Osteocyte (in vitro differentiated cells): ENCODE measurements around the gene PLEKHG4B. TPM values are rescaled to one million over a fixed set of nuclear protein-coding genes. Genes with fewer than 3 reads are reported as not detected.
"Not testable (repeated sequence)": the region's sequence is repeated elsewhere in the genome, so short reads cannot be mapped to it uniquely, and the experiment has no call there.

Experiments
- DNase-seq: peaks from one replicate; pipeline ENCODE4 v3.0.0; 2021; ENCODE audit warnings: mixed read lengths; ENCODE audit not compliant: unreplicated experiment; ENCODE audit errors: extremely low spot score
- H3K27ac Mint-ChIP-seq: one replicate; pipeline ENCODE4 v1.8.0; 2021; ENCODE audit warnings: mild to moderate bottlenecking, mixed read lengths; ENCODE audit not compliant: unreplicated experiment
- H3K27me3 Mint-ChIP-seq: one replicate; pipeline ENCODE4 v1.8.0; 2021; ENCODE audit warnings: mixed read lengths; ENCODE audit not compliant: unreplicated experiment
- H3K36me3 Mint-ChIP-seq: one replicate; pipeline ENCODE4 v1.8.0; 2021; ENCODE audit warnings: mixed read lengths; ENCODE audit not compliant: unreplicated experiment
- H3K4me1 Mint-ChIP-seq: one replicate; pipeline ENCODE4 v1.8.0; 2021; ENCODE audit warnings: mixed read lengths; ENCODE audit not compliant: unreplicated experiment
- H3K4me3 Mint-ChIP-seq: one replicate; pipeline ENCODE4 v1.8.0; 2021; ENCODE audit warnings: mild to moderate bottlenecking, moderate library complexity, mixed read lengths; ENCODE audit not compliant: unreplicated experiment
- H3K9me3 Mint-ChIP-seq: one replicate; pipeline ENCODE4 v1.8.0; 2021; ENCODE audit warnings: mixed read lengths; ENCODE audit not compliant: unreplicated experiment
- CTCF ChIP-seq: fragments of 200-600 bp; sonication (generic); IDR thresholded peaks from 2 replicates; pipeline ENCODE4 v1.5.0; 2021; ENCODE audit warnings: antibody characterized with exemption, mild to moderate bottlenecking, moderate library complexity
- total RNA-seq: library from RNA; stranded (reverse); gene quantifications from 2 replicates; pipeline ENCODE4 v1.2.1, GENCODE V29; 2021

The PLEKHG4B gene
- total RNA-seq, 1 donor from 2014 or later, result 4.5 TPM

GRCh38 chr5:228886-229285, 136.9 kb downstream of the PLEKHG4B start:
- no peaks in the 10 kb centered on the region for H3K9me3 Mint-ChIP-seq
- TF ChIP-seq CTCF, result no peak
- H3K27me3 Mint-ChIP-seq, result no peaks in the 10 kb centered on the region
- no peak overlapping the region for H3K4me3 Mint-ChIP-seq
- H3K36me3 Mint-ChIP-seq, result peaks cover 63% of the 10 kb centered on the region
- H3K4me1 Mint-ChIP-seq, result peaks cover under 1% of the 10 kb centered on the region
- DNase-seq, result no peak
- H3K27ac Mint-ChIP-seq, result no peak overlapping the region

GRCh38 chr5:230711-231110, 138.7 kb downstream of the PLEKHG4B start:
- Mint-ChIP-seq H3K9me3 (no peaks in the 10 kb centered on the region), H3K27me3 (no peaks in the 10 kb centered on the region), H3K4me3 (no peak overlapping the region), H3K4me1 (no peaks in the 10 kb centered on the region), H3K36me3 (peaks cover 57% of the 10 kb centered on the region), H3K27ac (no peak overlapping the region)
- no peak for DNase-seq
- no peak for TF ChIP-seq CTCF

DNA sequence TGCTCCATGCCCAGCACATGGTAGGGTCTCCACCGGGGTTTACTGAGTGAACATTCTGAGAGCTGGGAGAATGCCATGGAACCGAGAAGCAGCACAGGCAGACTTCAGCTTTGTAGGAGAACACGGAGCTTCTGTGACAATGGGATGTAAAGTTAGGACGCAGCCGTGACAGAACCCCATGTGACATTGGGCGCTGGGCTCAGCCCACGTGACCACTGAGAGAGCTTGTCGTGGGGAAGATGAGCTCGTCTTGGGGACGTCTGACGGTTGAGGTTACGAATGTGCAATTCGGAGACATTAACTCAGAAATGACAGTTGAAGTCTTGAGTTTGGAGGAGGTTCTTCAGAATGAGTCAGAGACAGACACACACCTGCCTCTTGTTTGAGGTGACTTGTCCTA, 139.7 kb downstream of the PLEKHG4B start:
- no peak overlapping the region for H3K27ac Mint-ChIP-seq
- TF ChIP-seq CTCF, result no peak
- no peak overlapping the region for H3K4me3 Mint-ChIP-seq
- no peaks in the 10 kb centered on the region for H3K27me3 Mint-ChIP-seq
- no peaks in the 10 kb centered on the region for H3K9me3 Mint-ChIP-seq
- DNase-seq, result no peak
- H3K36me3 Mint-ChIP-seq, result peaks cover 58% of the 10 kb centered on the region
- no peaks in the 10 kb centered on the region for H3K4me1 Mint-ChIP-seq

- H3K36me3 Mint-ChIP-seq, result peaks cover 57% of the 10 kb centered on the region
- not testable (repeated sequence) for H3K4me3 Mint-ChIP-seq
Observed at GRCh38 chr5:233426-233825, 141.5 kb downstream of the PLEKHG4B start.

DNA sequence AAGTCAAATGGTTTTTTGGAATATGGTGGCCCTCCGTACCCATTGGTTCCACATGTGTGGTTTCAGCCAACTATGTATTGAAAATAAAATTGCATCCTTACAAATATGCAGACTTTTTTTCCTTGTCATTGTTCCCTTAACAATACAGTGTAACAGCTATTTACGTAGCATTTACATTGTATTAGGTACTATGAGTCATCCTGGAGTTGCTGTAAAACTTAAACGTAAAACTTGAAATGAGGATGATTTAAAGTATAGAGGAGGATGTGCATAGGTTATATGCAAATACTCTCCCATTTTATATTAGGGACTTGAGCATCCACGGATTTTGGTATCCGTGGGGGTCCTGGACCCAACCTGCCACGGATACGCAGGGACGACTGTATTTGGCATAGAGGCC, 142.5 kb downstream of the PLEKHG4B start:
- TF ChIP-seq CTCF, result no peak
- peaks cover 47% of the 10 kb centered on the region for H3K36me3 Mint-ChIP-seq
- no peaks in the 10 kb centered on the region for H3K27me3 Mint-ChIP-seq
- no peaks in the 10 kb centered on the region for H3K9me3 Mint-ChIP-seq
- no peak overlapping the region for H3K4me3 Mint-ChIP-seq
- no peaks in the 10 kb centered on the region for H3K4me1 Mint-ChIP-seq
- no peak overlapping the region for H3K27ac Mint-ChIP-seq
- DNase-seq, result no peak

More at GRCh38 chr5:233426-233825, 141.5 kb downstream of the PLEKHG4B start:
- not testable (repeated sequence) for H3K27ac Mint-ChIP-seq, H3K9me3 Mint-ChIP-seq, H3K27me3 Mint-ChIP-seq, DNase-seq, H3K4me1 Mint-ChIP-seq

DNA sequence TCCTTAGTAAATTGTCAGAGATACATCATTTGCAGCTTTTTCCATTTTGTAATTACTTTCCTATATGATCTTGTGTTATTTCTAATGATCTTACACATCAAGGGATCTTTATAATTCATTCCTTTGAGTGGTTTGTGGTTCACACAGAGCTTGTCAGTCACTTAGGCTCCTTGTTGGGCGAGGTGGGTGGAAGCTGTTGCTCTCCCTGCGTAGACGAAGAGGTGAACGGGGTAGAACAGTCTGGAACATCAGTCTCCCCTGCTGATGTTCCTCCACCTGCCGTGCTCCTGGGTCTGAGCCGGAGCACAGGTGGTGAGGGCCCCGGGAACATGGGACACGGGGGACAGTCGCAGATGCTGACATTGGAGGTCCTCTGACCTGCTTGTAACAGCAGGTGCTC, 143.6 kb downstream of the PLEKHG4B start:
- H3K36me3 Mint-ChIP-seq, result peaks cover 54% of the 10 kb centered on the region
- H3K4me3 Mint-ChIP-seq, H3K27ac Mint-ChIP-seq, H3K9me3 Mint-ChIP-seq, DNase-seq, H3K27me3 Mint-ChIP-seq, H3K4me1 Mint-ChIP-seq: not testable (repeated sequence)

- not testable (repeated sequence) for DNase-seq, H3K9me3 Mint-ChIP-seq, H3K27me3 Mint-ChIP-seq, H3K27ac Mint-ChIP-seq, H3K4me1 Mint-ChIP-seq, H3K4me3 Mint-ChIP-seq
- peaks cover 57% of the 10 kb centered on the region for H3K36me3 Mint-ChIP-seq
Observed at GRCh38 chr5:237931-238330, 146.0 kb downstream of the PLEKHG4B start.
